Nephron progenitor cell (in vitro differentiated cells): ENCODE data around the gene CHI3L1.
A peak's percentile ranks its signal among the peaks of the same experiment; 100 is the strongest.

Experiments used
- DNase-seq: peaks from one replicate; pipeline ENCODE4 v3.0.0; 2021
- H3K27ac Mint-ChIP-seq: 2 replicates; pipeline ENCODE4 v1.8.0; 2021; ENCODE audit warnings: mild to moderate bottlenecking, moderate library complexity, mixed read lengths
- H3K27me3 Mint-ChIP-seq: 2 replicates; pipeline ENCODE4 v1.8.0; 2021; ENCODE audit warnings: mild to moderate bottlenecking, low read depth, mixed read lengths; ENCODE audit not compliant: poor library complexity
- H3K36me3 Mint-ChIP-seq: 2 replicates; pipeline ENCODE4 v1.8.0; 2021; ENCODE audit warnings: low read depth, mixed read lengths
- H3K4me1 Mint-ChIP-seq: 2 replicates; pipeline ENCODE4 v1.8.0; 2021; ENCODE audit warnings: mixed read lengths
- H3K4me3 Mint-ChIP-seq: 2 replicates; pipeline ENCODE4 v1.8.0; 2021; ENCODE audit warnings: mild to moderate bottlenecking, moderate library complexity, mixed read lengths
- H3K9me3 Mint-ChIP-seq: 2 replicates; pipeline ENCODE4 v1.8.0; 2021; ENCODE audit warnings: mild to moderate bottlenecking, moderate library complexity, mixed read lengths
- TF ChIP-seq, protein P1 (sequence below): fragments of 200-600 bp; sonication (generic); IDR thresholded peaks from 2 replicates; pipeline ENCODE4 v1.5.0; 2021; ENCODE audit warnings: antibody characterized with exemption

CHI3L1 gene

GRCh38 chr1:203187304-203187685, 791 bp upstream of the CHI3L1 start:
- no peak overlapping the region for H3K27ac Mint-ChIP-seq
- peaks cover 36% of the 10 kb centered on the region for H3K4me1 Mint-ChIP-seq
- peaks cover 3% of the 10 kb centered on the region for H3K27me3 Mint-ChIP-seq
- DNase-seq = no peak
- H3K4me3 Mint-ChIP-seq = no peak overlapping the region
- H3K36me3 Mint-ChIP-seq = no peaks in the 10 kb centered on the region
- H3K9me3 Mint-ChIP-seq = no peaks in the 10 kb centered on the region
- TF ChIP-seq, protein P1, sequence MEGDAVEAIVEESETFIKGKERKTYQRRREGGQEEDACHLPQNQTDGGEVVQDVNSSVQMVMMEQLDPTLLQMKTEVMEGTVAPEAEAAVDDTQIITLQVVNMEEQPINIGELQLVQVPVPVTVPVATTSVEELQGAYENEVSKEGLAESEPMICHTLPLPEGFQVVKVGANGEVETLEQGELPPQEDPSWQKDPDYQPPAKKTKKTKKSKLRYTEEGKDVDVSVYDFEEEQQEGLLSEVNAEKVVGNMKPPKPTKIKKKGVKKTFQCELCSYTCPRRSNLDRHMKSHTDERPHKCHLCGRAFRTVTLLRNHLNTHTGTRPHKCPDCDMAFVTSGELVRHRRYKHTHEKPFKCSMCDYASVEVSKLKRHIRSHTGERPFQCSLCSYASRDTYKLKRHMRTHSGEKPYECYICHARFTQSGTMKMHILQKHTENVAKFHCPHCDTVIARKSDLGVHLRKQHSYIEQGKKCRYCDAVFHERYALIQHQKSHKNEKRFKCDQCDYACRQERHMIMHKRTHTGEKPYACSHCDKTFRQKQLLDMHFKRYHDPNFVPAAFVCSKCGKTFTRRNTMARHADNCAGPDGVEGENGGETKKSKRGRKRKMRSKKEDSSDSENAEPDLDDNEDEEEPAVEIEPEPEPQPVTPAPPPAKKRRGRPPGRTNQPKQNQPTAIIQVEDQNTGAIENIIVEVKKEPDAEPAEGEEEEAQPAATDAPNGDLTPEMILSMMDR = no peak

DNA sequence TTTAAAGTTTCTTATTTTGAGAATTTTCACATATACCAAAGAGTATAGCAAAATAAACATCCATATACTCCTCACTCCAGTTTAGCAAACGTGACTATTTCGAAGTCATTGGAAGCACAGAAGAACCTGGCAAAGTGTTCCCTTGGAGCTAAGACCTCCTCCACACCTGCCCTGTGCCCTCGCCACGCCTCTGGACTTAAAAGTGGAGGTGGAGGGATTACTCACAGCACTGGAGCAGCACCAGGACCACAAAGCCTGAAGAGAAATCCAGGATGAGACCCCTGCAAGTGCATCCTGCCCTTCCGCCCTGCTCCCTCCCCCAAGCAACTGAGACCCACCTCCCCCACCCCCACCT, 436 bp downstream of the CHI3L1 start:
- DNase-seq = no peak
- Mint-ChIP-seq H3K36me3 (no peaks in the 10 kb centered on the region), H3K9me3 (no peaks in the 10 kb centered on the region), H3K4me1 (peaks cover 36% of the 10 kb centered on the region), H3K27me3 (peaks cover 8% of the 10 kb centered on the region), H3K27ac (no peak overlapping the region), H3K4me3 (no peak overlapping the region)
- TF ChIP-seq, protein P1 = no peak

DNA sequence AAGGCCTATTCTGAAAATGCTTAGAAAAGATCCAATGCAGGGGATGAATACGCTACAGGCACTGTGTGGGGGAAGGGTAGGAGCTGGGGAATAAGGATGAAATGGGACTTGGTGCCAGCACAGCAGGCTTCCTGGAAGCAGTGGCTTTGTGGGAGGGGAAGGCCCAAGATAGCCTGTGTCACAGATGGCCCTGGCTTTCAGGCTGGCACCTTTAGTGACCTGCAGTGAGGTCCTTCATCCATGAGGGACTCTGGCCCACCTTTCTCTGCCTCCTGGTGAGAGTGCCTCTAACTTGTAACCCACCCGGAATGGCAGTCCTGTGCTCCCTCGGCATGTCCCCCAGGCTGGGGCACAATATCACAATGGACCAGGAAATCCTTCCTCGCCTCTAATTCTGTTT, 919 bp downstream of the CHI3L1 start:
- Mint-ChIP-seq H3K4me3 (no peak overlapping the region), H3K4me1 (peaks cover 36% of the 10 kb centered on the region), H3K27me3 (peaks cover 8% of the 10 kb centered on the region), H3K36me3 (no peaks in the 10 kb centered on the region), H3K9me3 (no peaks in the 10 kb centered on the region), H3K27ac (no peak overlapping the region)
- no peak for DNase-seq
- TF ChIP-seq, protein P1 = no peak

DNA sequence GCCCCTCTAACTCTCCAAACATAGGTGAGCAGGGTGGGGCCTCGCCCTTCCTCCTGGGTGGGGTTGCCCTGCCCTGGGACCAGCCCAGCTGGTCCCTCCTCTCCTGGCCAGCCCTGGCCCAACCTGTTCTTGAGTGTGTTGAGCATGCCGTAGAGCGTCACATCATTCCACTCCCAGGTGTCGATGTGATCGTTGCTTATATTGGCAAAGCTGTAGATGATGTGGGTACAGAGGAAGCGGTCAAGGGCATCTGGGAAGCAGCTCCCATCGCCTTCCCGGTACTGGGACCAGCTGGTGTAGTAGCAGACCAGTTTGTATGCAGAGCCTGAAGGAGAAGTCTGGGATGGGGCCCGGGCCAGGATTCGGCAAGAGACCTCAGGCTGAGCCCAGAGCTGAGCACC, 1.4 kb downstream of the CHI3L1 start:
- Mint-ChIP-seq H3K4me1 (peaks cover 36% of the 10 kb centered on the region), H3K4me3 (no peak overlapping the region), H3K27me3 (peaks cover 8% of the 10 kb centered on the region), H3K36me3 (no peaks in the 10 kb centered on the region), H3K27ac (peak overlapping the region; percentile 45), H3K9me3 (no peaks in the 10 kb centered on the region)
- DNase-seq = no peak
- TF ChIP-seq, protein P1 = no peak

DNA sequence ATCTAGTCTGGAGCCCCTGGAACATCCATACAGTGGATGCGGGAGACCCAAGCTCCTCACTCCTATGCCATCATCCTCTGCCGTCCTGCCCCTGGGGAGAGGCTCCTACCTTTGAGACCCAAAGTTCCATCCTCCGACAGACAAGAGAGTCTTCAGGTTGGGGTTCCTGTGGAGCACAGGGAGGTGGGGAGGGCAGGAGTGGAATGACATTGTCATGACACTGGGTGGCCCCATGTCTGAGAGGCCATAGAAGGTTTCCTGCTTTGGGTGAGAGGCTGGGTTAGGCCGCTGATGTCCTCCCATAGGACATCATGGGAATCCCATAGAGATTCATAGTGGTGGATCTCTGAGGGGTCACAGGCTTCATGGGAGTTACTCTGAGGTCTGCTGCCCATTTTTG, 2.0 kb downstream of the CHI3L1 start:
- Mint-ChIP-seq H3K4me3 (no peak overlapping the region), H3K4me1 (peaks cover 40% of the 10 kb centered on the region), H3K36me3 (no peaks in the 10 kb centered on the region), H3K27me3 (peaks cover 11% of the 10 kb centered on the region), H3K9me3 (no peaks in the 10 kb centered on the region), H3K27ac (no peak overlapping the region)
- DNase-seq = no peak
- TF ChIP-seq, protein P1 = no peak

GRCh38 chr1:203183828-203184227, 2.7 kb downstream of the CHI3L1 start:
- Mint-ChIP-seq H3K27me3 (peaks cover 9% of the 10 kb centered on the region), H3K4me1 (peaks cover 42% of the 10 kb centered on the region)
- TF ChIP-seq, protein P1 = no peak

More at GRCh38 chr1:203183828-203184227, 2.7 kb downstream of the CHI3L1 start:
- Mint-ChIP-seq H3K4me3 (no peak overlapping the region), H3K27ac (no peak overlapping the region), H3K36me3 (no peaks in the 10 kb centered on the region), H3K9me3 (no peaks in the 10 kb centered on the region)
- DNase-seq = no peak
